Adipocyte (in vitro differentiated cells): ENCODE results near the gene NCK1.

ENCODE experiments used
- DNase-seq: peaks from one replicate; pipeline ENCODE4 v3.0.0-alpha.2; 2015; ENCODE audit warnings: low read depth
- H3K27me3 ChIP-seq: replicated peaks from 2 replicates; pipeline ENCODE4 v1.7.0; 2013; ENCODE audit warnings: mild to moderate bottlenecking, low read length, moderate library complexity; ENCODE audit not compliant: control insufficient read depth, insufficient read depth
- H3K36me3 ChIP-seq: 2 replicates; pipeline ENCODE4 v1.7.0; 2013; ENCODE audit warnings: low read length, mild to moderate bottlenecking, moderate library complexity; ENCODE audit not compliant: control insufficient read depth, insufficient read depth, severe bottlenecking
- H3K4me1 ChIP-seq: 2 replicates; pipeline ENCODE4 v1.7.0; 2013; ENCODE audit warnings: mild to moderate bottlenecking, low read length, moderate library complexity; ENCODE audit not compliant: control insufficient read depth, insufficient read depth
- H3K4me3 ChIP-seq: 2 replicates; pipeline ENCODE4 v1.7.0; 2013; ENCODE audit warnings: mild to moderate bottlenecking, low read length, moderate library complexity
- H3K9ac ChIP-seq: 2 replicates; pipeline ENCODE4 v1.7.0; 2013; ENCODE audit warnings: mild to moderate bottlenecking, low read length, moderate library complexity
- H3K9me3 ChIP-seq: 2 replicates; pipeline ENCODE4 v1.7.0; 2013; ENCODE audit warnings: mild to moderate bottlenecking, low read length, moderate library complexity; ENCODE audit not compliant: control insufficient read depth

Gene NCK1

GRCh38 chr3:136932523-136932922 is 70.5 kb downstream of the NCK1 start:
- H3K27me3 ChIP-seq = no peaks in the 10 kb centered on the region
- H3K4me1 ChIP-seq = peaks cover 39% of the 10 kb centered on the region
- DNase-seq = peak; percentile 35
- peaks cover 9% of the 10 kb centered on the region for H3K9me3 ChIP-seq
- peak overlapping the region; percentile 87 for H3K9ac ChIP-seq
- peak overlapping the region; percentile 82 for H3K4me3 ChIP-seq
- peaks cover 34% of the 10 kb centered on the region for H3K36me3 ChIP-seq

- Histone ChIP-seq H3K9ac (no peak overlapping the region), H3K36me3 (peaks cover 30% of the 10 kb centered on the region), H3K9me3 (peaks cover 9% of the 10 kb centered on the region), H3K4me3 (peak overlapping the region; percentile 82), H3K4me1 (peaks cover 45% of the 10 kb centered on the region), H3K27me3 (no peaks in the 10 kb centered on the region)
- peak; percentile 40 for DNase-seq
Observed at GRCh38 chr3:136932978-136933772, 71.2 kb downstream of the NCK1 start.

GRCh38 chr3:136937175-136937574 is 75.2 kb downstream of the NCK1 start:
- Histone ChIP-seq H3K9me3 (peaks cover 9% of the 10 kb centered on the region), H3K4me1 (peaks cover 43% of the 10 kb centered on the region), H3K27me3 (no peaks in the 10 kb centered on the region), H3K9ac (no peak overlapping the region), H3K36me3 (peaks cover 22% of the 10 kb centered on the region), H3K4me3 (no peak overlapping the region)
- DNase-seq = no peak

GRCh38 chr3:136937851-136938250 is 75.8 kb downstream of the NCK1 start:
- Histone ChIP-seq H3K4me3 (peak overlapping the region; percentile 58), H3K9me3 (peaks cover 9% of the 10 kb centered on the region), H3K9ac (peak overlapping the region; percentile 32), H3K27me3 (no peaks in the 10 kb centered on the region), H3K4me1 (peaks cover 39% of the 10 kb centered on the region), H3K36me3 (peaks cover 22% of the 10 kb centered on the region)
- DNase-seq = no peak

- Histone ChIP-seq H3K36me3 (peaks cover 22% of the 10 kb centered on the region), H3K9me3 (peaks cover 9% of the 10 kb centered on the region), H3K4me1 (peaks cover 39% of the 10 kb centered on the region), H3K9ac (peak overlapping the region; percentile 32), H3K4me3 (peak overlapping the region; percentile 58), H3K27me3 (no peaks in the 10 kb centered on the region)
- DNase-seq = peak; percentile 34
Observed at GRCh38 chr3:136938334-136938733, 76.3 kb downstream of the NCK1 start.

GRCh38 chr3:136939489-136939888 is 77.5 kb downstream of the NCK1 start:
- H3K9me3 ChIP-seq = peaks cover 9% of the 10 kb centered on the region
- DNase-seq = no peak
- H3K4me3 ChIP-seq = peak overlapping the region; percentile 9
- H3K27me3 ChIP-seq = no peaks in the 10 kb centered on the region
- peaks cover 43% of the 10 kb centered on the region for H3K4me1 ChIP-seq
- peak overlapping the region; percentile 32 for H3K9ac ChIP-seq
- H3K36me3 ChIP-seq = peaks cover 20% of the 10 kb centered on the region

GRCh38 chr3:136942803-136943202 is 80.8 kb downstream of the NCK1 start:
- Histone ChIP-seq H3K27me3 (no peaks in the 10 kb centered on the region), H3K36me3 (peaks cover 12% of the 10 kb centered on the region), H3K4me1 (peaks cover 40% of the 10 kb centered on the region), H3K9ac (no peak overlapping the region), H3K9me3 (no peaks in the 10 kb centered on the region), H3K4me3 (no peak overlapping the region)
- no peak for DNase-seq

GRCh38 chr3:136943436-136943835 is 81.4 kb downstream of the NCK1 start:
- Histone ChIP-seq H3K4me3 (peak overlapping the region; percentile 55), H3K27me3 (no peaks in the 10 kb centered on the region), H3K9me3 (no peaks in the 10 kb centered on the region), H3K36me3 (peaks cover 18% of the 10 kb centered on the region), H3K4me1 (peaks cover 33% of the 10 kb centered on the region), H3K9ac (peak overlapping the region; percentile 5)
- peak; percentile 44 for DNase-seq

- no peaks in the 10 kb centered on the region for H3K27me3 ChIP-seq
- no peak for DNase-seq
- H3K9me3 ChIP-seq = no peaks in the 10 kb centered on the region
- H3K9ac ChIP-seq = no peak overlapping the region
- H3K36me3 ChIP-seq = peaks cover 31% of the 10 kb centered on the region
- no peak overlapping the region for H3K4me3 ChIP-seq
- H3K4me1 ChIP-seq = peaks cover 15% of the 10 kb centered on the region
Observed at GRCh38 chr3:136946978-136947377, 85.0 kb downstream of the NCK1 start.

- Histone ChIP-seq H3K9ac (no peak overlapping the region), H3K27me3 (no peaks in the 10 kb centered on the region), H3K4me3 (no peak overlapping the region), H3K36me3 (peaks cover 31% of the 10 kb centered on the region), H3K9me3 (no peaks in the 10 kb centered on the region), H3K4me1 (peaks cover 18% of the 10 kb centered on the region)
- DNase-seq = no peak
Observed at GRCh38 chr3:136947477-136947876, 85.5 kb downstream of the NCK1 start.

- Histone ChIP-seq H3K9ac (no peak overlapping the region), H3K4me3 (no peak overlapping the region), H3K9me3 (no peaks in the 10 kb centered on the region), H3K4me1 (peaks cover 10% of the 10 kb centered on the region), H3K27me3 (no peaks in the 10 kb centered on the region), H3K36me3 (peaks cover 31% of the 10 kb centered on the region)
- no peak for DNase-seq
Observed at GRCh38 chr3:136949146-136949545, 87.1 kb downstream of the NCK1 start.
